Measurements from ENCODE around the gene TNS3. TPM values are rescaled to one million over a fixed set of nuclear protein-coding genes. Genes with fewer than 3 reads are reported as not detected.

TNS3 gene
- total RNA-seq, 1 donor from 2014 or later: 174 TPM

- ATAC-seq (no peak), DNase-seq (no peak)
- Histone ChIP-seq H3K4me3 (no peak overlapping the region), H3K4me1 (peaks cover 39% of the 10 kb centered on the region), H3K27ac (no peak overlapping the region), H3K36me3 (no peaks in the 10 kb centered on the region), H3K27me3 (ENCODE audit: low read depth) (no peaks in the 10 kb centered on the region), H3K9me3 (no peaks in the 10 kb centered on the region)
- intact Hi-C loops (cut with DNase I): no loop called here
- no peak for TF ChIP-seq CTCF (IDR thresholded peaks at IDR 0.05)
Measured at GRCh38 chr7:47511699-47512370, 70.1 kb downstream of the TNS3 start.

- Histone ChIP-seq H3K9me3 (no peaks in the 10 kb centered on the region), H3K27me3 (ENCODE audit: low read depth) (no peaks in the 10 kb centered on the region), H3K4me3 (no peak overlapping the region), H3K4me1 (peaks cover 44% of the 10 kb centered on the region), H3K36me3 (peaks cover 7% of the 10 kb centered on the region), H3K27ac (no peak overlapping the region)
- no peak for TF ChIP-seq CTCF (IDR thresholded peaks at IDR 0.05)
- no peak for DNase-seq
- ATAC-seq: no peak
- intact Hi-C loops (cut with DNase I): no loop called here
Measured at GRCh38 chr7:47510786-47511185, 71.1 kb downstream of the TNS3 start.

GRCh38 chr7:47510192-47510591 lies 71.7 kb downstream of the TNS3 start:
- H3K4me3 ChIP-seq: no peak overlapping the region
- H3K27ac ChIP-seq: no peak overlapping the region
- no peak for ATAC-seq
- intact Hi-C loops (cut with DNase I): no loop called here
- peaks cover 44% of the 10 kb centered on the region for H3K4me1 ChIP-seq
- no peaks in the 10 kb centered on the region for H3K27me3 ChIP-seq (ENCODE audit: low read depth)
- no peak for TF ChIP-seq CTCF (IDR thresholded peaks at IDR 0.05)
- H3K9me3 ChIP-seq: no peaks in the 10 kb centered on the region
- peaks cover 11% of the 10 kb centered on the region for H3K36me3 ChIP-seq
- no peak for DNase-seq

- no peak for TF ChIP-seq CTCF (IDR thresholded peaks at IDR 0.05)
Measured at GRCh38 chr7:47509571-47509970, 72.3 kb downstream of the TNS3 start.

GRCh38 chr7:47508389-47509380 lies 73.2 kb downstream of the TNS3 start:
- Histone ChIP-seq H3K4me3 (no peak overlapping the region), H3K9me3 (no peaks in the 10 kb centered on the region), H3K36me3 (peaks cover 14% of the 10 kb centered on the region), H3K27ac (no peak overlapping the region), H3K4me1 (peaks cover 29% of the 10 kb centered on the region), H3K27me3 (ENCODE audit: low read depth) (no peaks in the 10 kb centered on the region)
- intact Hi-C loops (cut with DNase I): no loop called here
- no peak for ATAC-seq
- no peak for DNase-seq
- no peak for TF ChIP-seq CTCF (IDR thresholded peaks at IDR 0.05)

More at GRCh38 chr7:47509571-47509970, 72.3 kb downstream of the TNS3 start:
- intact Hi-C loops (cut with DNase I): no loop called here
- DNase-seq: no peak
- no peak for ATAC-seq
- H3K27ac ChIP-seq: no peak overlapping the region
- no peaks in the 10 kb centered on the region for H3K27me3 ChIP-seq (ENCODE audit: low read depth)
- H3K9me3 ChIP-seq: no peaks in the 10 kb centered on the region
- no peak overlapping the region for H3K4me3 ChIP-seq
- H3K4me1 ChIP-seq: peaks cover 38% of the 10 kb centered on the region
- H3K36me3 ChIP-seq: peaks cover 14% of the 10 kb centered on the region
